RKO (cell line): ENCODE results near the gene SRP68.
"Not testable (repeated sequence)": the region's sequence is repeated elsewhere in the genome, so short reads cannot be mapped to it uniquely, and the experiment has no call there.

Experiments used
- DNase-seq: peaks from one replicate; pipeline ENCODE4 v3.0.0-alpha.2; 2016; ENCODE audit warnings: low spot score

Gene SRP68

DNA sequence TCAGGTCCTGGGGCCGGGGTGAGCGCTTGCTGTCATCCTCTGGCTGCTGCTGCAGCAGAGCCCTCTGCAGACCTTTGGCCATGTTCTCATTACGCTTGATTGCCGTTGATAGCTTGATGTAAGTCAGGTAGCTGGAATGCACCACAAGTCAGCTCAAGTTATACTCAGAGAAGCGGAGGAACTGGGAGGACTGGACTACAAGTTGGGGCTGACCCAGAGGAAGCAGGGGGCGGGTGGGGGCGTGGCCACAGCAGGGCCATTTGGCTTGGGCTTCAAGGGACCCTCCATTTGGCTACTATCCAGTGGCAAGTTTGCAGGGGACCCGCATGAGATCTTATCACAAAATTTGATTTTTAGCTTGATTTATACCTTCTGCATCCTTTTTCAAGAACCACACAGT lies 26.3 kb downstream of the SRP68 start:
- DNase-seq = no peak

DNA sequence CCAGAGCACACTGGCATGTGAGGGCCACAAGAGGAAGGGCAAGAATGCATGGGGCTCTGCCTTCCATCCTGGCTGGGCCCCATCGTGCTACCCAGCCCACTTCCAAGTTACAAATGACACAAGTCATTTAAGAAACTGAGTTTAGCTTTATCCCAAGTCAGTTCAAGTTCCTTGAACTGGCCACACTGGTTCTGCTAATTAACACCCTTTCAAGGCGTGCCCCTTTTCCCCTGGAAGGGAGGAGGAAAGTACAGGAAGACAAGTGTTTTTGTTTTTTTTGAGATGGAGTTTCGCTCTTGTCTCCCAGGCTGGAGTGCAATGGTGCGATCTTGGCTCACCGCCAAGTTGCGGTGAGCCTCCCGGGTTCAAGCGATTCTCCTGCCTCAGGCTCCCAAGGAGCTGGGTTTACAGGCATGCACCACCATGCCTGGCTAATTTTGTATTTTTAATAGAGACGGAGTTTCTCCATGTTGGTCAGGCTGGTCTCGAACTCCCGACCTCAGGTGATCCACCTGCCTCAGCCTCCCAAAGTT lies 27.8 kb downstream of the SRP68 start:
- DNase-seq = not testable (repeated sequence)

DNA sequence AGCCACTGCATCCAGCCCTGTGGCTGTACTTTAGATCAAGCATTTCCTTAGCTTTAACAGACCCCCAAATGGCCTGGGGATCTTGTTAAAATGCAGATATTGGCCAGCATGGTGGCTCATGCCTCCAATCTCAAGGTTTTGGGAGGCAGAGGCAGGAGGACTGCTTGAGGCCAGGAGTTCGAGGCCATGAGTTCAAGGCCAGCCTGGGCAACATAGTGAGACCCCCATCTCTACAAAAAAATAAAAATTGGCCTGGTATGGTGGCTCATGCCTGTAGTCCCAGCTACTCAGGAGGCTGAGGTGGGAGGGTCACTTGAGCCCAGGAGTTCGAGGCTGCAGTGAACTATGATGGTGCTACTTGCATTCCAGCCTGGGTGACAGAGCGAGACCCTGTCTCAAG lies 29.4 kb downstream of the SRP68 start:
- not testable (repeated sequence) for DNase-seq

DNA sequence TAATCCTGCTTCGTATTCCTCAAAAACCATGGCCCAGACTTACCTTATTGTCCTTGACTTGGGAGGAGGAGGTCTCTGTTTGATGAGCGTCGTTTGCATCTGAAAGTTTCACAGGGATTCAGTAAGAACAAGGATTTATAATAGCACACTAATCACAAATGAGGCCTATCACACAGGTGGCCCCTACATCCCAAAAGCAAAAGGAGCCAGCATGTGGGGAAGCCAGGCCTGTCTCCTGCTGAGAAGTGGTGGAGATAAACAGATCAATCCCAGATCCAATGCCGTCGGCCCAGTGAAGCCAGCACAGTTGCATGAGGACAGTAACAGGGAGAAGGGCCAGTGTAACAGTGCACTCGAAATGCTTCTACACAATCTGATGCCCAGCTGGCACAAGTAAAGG lies 31.9 kb downstream of the SRP68 start:
- no peak for DNase-seq

DNA sequence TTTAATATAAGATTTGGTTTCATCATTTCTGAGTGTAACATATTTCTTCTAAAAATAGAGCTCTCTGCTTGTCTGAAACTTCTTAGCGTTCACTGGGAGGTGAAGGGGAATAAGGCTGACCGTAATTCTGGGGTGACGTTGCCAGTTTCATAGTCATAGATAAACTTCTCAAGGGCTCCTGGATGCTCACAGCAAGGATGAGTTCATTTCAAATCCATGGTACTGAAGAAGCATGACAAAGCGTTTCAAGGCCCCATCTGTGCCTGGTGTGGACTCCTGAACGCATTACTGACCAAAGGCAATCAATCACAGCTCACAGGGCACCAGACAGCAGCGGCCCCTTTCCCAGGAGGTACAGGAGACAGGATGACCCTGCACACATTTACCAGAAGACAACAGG lies 33.2 kb downstream of the SRP68 start:
- no peak for DNase-seq

DNA sequence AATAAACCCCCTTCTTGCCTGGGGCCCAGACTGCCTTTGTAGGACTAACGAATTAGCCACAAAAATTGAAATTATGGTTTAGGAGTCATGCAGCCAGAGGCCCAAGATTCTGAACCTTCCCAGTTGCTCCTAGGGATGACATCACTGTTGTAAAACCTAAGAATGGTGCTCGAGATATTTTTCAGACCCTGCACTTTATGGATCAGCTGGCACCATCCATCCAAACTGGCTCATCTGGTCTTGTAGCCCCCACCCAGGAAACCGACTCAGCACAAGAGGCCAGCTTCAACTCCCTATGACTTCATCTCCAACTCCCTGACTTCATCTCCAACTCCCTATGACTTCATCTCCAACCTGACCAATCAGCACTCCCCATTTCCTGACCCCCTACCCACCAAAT lies 34.3 kb downstream of the SRP68 start:
- no peak for DNase-seq

DNA sequence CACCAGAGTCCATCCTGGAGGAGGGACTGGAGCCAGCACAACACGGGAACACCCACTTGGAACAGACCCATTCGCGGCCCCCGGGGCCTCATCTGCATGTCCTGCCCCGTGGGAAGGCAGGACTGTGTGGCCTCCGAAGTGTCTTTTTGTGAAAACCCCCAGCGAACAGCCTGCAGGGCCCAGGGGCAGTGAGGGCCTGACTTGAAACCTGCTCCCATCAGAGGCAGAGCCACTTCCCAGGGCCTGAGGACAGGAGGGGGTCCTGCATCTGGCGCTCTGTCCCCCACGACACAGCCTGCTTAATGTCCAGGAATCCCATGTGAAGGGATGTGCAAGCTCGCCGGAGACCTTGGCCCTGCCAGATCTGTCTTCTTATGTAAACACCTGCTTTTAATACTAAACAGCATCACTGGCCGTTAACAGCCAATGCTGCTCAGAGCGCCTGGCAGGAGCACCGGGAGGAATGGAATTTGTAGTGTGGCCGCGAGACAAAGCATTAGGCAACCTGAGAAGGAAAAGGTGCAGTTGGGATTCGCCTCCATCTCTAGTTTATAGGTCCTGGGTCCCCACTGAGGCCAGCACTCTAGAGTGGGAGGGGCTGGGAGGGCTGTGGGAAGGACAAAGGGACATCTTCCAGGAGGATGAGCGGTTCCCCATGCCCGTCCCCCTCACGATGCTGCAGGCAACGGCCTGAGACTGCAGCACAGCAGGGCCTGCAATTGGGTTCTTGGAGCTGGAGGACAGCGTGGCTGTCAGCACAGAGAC lies 35.6 kb downstream of the SRP68 start:
- DNase-seq = no peak

DNA sequence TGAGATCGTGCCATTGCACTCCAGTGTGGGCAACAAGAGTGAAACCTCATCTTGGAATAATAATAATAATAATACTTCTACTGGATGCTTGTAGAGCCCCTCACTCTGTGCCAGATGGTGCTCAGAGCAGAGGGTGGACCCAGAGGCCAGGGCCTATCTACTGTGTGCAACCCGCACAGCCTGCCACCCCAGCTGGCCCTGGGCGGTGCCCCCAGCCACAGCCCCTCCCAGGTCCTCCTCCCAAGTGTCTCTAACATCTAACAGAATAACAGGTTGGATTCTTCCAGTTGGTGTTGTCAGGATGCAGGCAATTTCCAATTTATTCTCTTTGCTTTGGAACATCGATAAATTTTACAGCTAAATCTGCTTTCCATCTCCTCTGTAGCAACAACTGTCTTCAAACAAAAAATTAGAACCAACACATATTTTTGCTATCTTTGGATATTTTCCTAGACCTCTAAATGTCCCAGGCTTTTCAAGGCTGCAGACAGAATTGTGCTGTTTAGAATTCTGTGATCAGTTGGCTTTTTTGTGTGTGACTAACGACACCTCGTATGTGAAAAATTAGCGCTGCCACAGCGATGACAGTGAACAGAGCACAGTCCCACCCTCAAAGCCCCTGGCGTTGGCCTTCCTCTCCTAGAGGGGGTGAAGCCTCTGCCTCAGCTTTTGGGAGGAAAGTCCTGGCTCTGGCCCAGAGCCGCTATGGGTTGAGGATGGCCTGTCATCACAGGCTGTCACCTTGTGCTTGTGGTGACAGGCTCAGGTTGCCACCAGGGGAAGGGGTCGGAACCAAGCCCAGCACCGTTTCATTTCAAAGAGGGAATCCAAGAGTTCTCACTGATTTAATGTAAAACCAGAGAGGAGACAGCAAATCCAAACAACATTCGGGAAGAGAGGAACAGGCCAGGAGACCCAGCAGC lies 37.6 kb downstream of the SRP68 start:
- no peak for DNase-seq

DNA sequence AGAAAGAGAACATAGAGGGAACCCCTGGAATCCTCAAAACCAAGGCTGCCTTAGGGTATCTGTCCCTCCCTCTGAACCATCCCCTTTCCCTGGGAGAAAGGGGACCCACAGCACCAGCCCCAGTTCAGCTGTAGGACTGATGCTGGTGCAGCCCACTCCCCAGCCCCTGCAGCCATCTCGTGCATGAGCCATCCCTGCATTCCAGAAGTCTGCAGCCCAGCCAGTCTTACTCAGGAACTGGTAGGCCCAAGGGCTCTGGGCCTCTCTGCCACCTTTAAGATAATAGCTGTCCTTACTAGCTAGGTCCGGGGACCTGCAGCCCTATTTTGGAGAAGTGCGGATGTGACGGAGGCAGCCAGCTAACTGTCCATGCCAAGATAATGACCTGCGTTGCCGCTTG lies 39.2 kb downstream of the SRP68 start:
- no peak for DNase-seq

DNA sequence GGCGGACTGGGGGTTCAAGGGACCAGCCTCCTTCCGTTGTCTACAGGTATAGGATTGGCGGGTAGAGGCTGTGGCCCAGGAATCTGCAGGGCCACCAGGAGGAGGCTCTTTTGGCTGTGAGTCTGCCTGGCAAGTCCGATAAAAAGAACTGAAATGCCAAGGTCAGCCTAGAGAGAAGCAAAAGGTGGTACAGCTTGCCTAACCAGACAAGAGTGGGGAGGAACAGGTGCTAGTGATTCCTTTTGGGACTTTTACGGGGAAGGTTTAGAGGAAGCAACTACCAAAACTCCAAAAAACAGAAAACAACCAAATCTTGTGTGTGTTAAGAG lies 39.6 kb downstream of the SRP68 start:
- no peak for DNase-seq

DNA sequence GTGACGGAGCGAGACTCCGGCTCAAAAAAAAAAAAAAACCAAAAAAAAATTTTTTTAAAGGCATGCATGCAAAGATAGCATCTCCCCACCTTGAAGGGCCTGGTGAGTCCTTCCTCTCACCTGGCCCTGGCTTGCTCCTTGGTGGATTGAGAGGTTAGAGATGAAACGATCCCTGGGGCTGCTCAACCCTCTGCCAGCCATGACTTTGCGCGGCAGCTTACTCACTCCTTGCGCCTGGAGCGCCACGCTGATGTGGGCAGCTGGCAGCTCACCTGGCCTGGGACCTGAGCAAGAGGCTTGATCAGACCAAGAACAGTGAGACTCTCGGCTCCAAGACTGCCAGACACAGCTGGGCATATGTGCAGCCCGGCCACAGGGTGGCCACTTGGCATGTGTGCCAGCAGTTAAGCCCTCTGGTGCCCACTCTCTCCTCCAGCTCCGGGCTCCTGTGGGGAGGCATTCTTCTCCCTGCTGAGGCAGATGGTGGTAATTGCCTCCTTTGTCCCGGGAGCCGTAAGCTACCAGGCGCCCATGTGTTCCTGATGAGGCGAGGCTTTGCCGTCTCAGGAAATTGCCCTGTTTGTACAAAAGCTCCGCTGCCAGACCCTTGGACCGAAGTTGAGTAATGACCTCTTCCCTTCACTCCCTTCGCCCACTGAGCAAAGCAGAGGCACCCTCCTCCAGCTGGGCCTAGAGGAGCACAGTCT lies 40.1 kb downstream of the SRP68 start:
- no peak for DNase-seq

DNA sequence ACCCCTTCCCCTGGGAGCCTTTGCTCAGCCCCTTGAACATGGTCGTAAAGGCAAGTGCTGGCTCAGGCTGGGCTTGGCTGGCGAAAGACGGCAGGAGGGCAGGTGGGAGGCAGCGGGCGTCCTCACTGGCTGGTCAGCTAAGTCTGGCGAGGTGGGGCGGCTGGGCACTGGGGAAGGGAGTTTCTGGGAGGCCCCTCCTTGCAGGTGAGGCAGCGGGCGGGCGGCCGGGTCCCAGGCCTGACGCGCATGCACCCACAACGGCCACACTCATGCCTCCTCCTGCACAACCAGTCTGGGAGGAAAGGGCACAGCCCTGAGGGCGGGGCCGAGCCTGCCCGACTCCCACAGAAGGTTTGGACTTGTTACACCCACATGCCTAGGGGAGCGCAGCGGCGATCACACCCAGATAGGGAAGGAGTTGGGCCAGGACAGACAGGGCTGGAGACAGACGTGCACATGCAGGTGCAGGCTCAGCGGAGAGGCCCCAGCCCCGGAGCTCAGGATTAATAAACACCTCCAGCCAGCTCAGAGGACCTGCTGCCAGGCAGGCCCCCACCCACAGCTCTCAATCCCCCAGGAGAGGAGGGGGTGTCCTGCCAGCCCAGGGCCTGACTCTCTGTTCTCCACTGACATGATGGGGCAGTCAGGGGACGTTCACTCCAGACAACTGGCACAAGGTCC lies 45.0 kb downstream of the SRP68 start, which contains the start of gene EVPL:
EVPL (minus strand) TSS at position 148 of the 681 bp plus-strand sequence; CDS start at position 40, 108 bp downstream.
- peak; percentile 83 for DNase-seq

DNA sequence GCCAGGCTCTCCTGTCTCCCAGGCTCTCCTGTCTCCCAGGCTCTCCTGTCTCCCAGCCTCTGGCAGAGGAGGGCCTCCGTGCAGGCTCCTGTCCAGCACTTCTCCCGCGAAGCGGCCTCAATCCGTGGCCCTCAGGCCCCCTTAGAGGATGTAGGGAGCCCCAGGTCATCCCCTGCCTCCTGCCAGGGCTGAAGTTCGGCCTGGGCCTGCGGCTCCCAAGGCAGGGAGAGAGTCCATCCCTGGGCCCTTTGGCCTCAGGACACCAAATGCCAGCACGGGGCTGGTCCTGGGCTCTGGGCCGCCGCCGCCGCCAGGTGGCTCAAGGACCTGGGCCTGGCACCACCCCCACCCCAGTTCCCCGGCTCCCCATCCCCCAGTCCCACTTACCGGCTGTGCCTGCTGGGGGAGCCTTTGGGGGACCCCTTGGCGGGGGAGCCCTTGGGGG lies 45.6 kb downstream of the SRP68 start:
- DNase-seq = peak; percentile 30

DNA sequence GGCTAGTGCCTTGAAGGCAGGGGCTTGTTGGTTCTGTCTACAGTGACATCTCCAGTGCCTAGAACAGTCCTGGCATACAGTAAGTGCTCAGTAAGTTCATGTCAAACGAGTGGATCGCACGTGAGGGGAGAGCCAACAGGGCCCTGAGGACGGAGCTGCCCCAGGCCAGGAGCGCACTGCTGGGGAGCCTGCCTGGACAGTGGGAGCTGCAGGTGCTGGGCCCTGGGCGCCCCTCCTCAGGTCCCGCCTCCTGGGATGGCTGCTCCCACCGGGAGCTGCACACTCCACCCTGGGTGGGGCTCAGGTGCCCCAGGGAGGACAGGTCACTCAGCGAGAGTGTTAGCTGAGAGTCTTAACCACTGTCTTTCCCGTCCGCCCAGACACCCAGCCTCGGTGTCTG lies 47.0 kb downstream of the SRP68 start:
- no peak for DNase-seq

DNA sequence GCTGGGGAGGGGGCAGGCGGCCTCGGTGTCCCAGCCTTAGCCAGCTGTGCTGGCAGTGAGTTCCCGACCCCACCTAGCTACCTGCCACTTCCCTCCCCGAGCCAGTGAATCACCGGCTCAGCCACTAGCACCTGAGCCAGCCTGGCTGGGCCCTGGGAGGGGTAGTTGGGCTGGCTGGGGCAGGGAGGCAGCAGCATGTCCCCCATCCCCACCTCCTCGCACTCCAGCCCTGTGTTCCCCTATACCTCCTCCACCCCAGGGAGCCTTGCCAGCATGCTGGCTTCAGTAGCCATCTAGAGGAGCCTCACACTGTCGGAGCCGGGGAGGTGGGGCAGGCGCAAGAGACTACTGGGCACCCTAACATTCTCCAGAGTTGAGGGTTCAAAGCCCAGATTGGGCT lies 48.0 kb downstream of the SRP68 start:
- DNase-seq = no peak

DNA sequence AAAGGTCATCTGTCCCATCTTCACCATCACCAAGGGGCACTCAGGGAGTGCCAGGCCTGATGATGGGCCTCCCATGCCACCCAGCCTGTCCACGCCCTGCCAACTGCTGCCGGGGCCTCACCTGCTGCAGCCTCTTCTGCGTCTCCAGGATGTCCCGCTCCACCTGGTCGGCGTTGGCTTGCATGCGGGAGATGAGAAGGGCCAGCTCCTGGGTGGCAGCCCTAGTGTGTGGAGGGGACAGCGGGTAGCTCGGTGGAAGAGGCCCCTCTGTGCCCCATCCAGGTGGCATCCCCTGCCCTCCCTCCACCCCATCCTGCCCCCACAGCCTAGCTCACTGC lies 48.4 kb downstream of the SRP68 start:
- DNase-seq = no peak

DNA sequence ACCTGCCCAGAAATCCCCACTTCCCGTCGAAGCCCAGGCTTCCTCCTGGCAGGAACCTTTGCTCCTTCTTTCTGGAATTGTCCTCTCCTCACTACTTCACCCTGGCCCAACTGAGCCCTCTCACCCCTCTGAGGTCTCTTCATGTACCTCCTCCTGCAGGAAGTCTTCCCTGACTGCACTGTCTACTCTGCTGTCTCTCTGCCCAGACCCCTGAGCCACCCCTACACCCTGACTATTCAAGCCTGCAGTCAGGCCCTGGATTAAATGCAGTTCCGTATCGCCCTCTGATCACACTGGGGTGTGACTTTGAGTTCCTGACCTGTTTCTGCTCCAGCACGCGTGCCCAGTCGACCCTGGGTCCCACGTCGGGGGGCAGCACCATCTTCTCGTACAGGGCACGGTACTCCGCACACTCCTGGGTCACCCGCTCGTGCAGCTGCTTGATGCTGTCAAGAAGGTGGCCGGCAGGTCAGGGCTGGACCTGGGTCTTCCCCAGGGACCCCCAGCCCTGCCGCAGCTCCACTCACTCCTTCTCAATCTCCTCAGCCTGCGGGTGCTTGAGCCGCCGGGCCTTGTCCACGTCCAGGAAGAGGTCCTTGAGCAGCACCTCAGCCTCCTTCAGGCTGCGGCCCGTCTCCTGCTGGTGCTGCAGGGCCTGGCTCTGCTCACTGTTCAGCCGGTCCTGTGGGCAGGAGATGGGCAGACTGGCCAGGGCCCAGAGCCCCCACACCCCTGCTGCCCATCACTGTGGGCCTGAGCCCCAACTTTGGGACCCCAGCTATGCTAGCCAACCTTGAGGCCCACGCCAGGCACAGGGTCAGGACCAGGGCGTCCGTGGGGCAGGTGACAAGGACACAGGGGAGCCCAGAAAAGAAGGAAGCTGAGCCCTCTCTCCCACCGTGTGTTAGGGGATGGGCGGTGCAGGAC lies 49.1 kb downstream of the SRP68 start:
- no peak for DNase-seq

DNA sequence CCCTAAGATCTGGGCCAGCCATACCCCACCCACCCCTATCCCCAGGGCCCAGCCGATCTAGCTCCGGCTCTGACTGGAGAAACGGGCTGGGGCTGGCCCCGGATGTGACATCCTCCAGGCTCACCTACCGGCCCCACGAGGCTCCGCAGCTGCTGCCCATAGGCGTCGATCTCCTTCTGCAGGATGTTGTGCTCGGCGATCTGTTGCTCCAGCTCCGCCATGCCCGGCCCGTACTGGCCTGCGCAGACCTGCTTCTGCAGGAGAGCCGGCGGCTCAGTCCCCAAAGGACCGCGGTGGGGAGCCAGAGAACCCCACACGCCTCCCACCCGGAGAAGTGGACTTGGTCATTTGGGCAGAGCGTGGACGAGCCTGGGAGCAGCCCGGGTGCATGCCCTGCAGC lies 50.0 kb downstream of the SRP68 start:
- DNase-seq = no peak

DNA sequence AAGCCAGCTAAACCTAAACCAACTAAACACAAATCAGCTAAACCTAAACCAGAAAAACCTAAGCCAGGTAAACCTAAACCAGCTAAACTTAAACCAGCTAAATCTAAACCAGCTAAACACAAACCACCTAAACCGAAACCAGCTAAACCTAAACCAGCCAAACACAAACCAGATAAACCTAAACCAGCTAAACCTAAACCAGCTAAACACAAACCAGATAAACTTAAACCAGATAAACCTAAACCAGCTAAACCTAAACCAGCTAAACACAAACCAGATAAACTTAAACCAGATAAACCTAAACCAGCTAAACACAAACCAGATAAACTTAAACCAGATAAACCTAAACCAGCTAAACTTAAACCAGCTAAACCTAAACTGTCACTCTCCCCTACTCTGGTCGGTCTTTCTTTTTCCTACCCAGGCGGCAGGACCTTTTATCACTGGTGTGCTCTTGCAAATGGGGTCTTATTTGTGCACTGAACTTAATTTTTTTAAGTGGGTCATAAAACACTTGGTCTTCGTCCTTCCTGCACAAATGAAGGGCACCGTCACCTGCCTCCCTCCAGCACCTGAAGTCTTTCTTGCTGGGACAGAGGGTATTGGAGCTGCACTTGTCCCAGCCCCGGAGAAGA lies 52.4 kb downstream of the SRP68 start:
- DNase-seq = no peak

DNA sequence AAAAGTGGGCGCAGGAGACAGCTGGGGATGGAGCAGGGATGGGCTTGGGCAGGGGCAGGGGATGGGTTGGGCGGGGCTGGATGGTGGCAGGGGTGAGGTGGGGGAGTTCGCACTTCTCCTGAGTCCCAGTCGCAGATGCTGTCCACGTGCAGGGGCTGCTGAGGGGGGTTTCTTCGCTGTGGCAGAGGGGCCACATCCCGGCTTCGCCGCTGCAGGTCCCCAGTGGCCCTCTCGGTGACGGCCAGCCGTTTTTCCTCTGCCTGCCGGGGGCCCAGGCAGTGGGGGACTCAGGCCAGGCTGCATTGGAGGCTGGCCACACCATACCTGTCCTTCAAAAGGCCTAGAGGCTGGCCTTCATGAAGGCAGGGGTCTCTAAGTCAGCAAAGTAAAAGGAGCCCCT lies 53.5 kb downstream of the SRP68 start:
- DNase-seq = no peak
